Peyer's patch (tissue), 4 donors: ENCODE measurements around the gene CHST12. TPM values are rescaled to one million over a fixed set of nuclear protein-coding genes. Genes with fewer than 3 reads are reported as not detected.
"Not testable (repeated sequence)": the region's sequence is repeated elsewhere in the genome, so short reads cannot be mapped to it uniquely, and the experiment has no call there.

Experiments used
- DNase-seq, 3 donors: peaks; one replicate each; pipeline ENCODE4 v3.0.0-alpha.2; 2017 to 2019
- H3K27ac ChIP-seq, 4 donors: fragments of 200-600 bp; sonication (generic); one replicate each; pipeline ENCODE4 v1.5.1; 2016 to 2019
- H3K27me3 ChIP-seq, 2 donors: fragments of 200-600 bp; sonication (generic); one replicate each; pipeline ENCODE4 v1.5.1; 2019
- H3K36me3 ChIP-seq, 3 donors: fragments of 200-600 bp; sonication (generic); one replicate each; pipeline ENCODE4 v1.5.1; 2016 to 2019
- H3K4me1 ChIP-seq, 4 donors: fragments of 200-600 bp; sonication (generic); one replicate each; pipeline ENCODE4 v1.5.1; 2016 to 2019
- H3K4me3 ChIP-seq, 4 donors: fragments of 200-600 bp; sonication (generic); 1 replicate in 3 of 4; 2 replicates in 1 of 4; pipeline ENCODE4 v1.5.1; 2016 to 2019; ENCODE audit warnings: mild to moderate bottlenecking in 1 of 4
- H3K9me3 ChIP-seq, 4 donors: fragments of 200-600 bp; sonication (generic); one replicate each; pipeline ENCODE4 v1.5.1; 2016 to 2019; ENCODE audit warnings: mild to moderate bottlenecking in 1 of 4
- CTCF ChIP-seq, 6 experiments: fragments of 450-650 bp in 4 of 6; fragments of 200-600 bp in 2 of 6; sonication (generic) in 1 of 6; IDR thresholded peaks; one replicate each; pipeline ENCODE4 v1.5.1; 2017 to 2019; ENCODE audit warnings: antibody characterized with exemption in 6 of 6, mild to moderate bottlenecking in 3 of 6, moderate library complexity in 1 of 6
- POLR2A ChIP-seq, 2 donors: fragments of 450-650 bp; IDR thresholded peaks; one replicate each; pipeline ENCODE4 v1.5.1; 2017; ENCODE audit warnings: antibody characterized with exemption in 2 of 2, mild to moderate bottlenecking in 2 of 2, moderate library complexity in 2 of 2
- total RNA-seq, 4 donors: library from RNA; depleted of rRNA; stranded (reverse); fragments of >200 nt; gene quantifications; one replicate each; pipeline ENCODE4 v1.1.0, GENCODE V29; 2016

The CHST12 gene
- total RNA-seq, 4 donors from 2014 or later: 6.0 to 17.3 (median 13.1) TPM

- Histone ChIP-seq H3K9me3 (no peaks in the 10 kb centered on the region), H3K4me3 (no peak overlapping the region), H3K27me3 (no peaks in the 10 kb centered on the region), H3K27ac (no peak overlapping the region), H3K4me1 (no peaks in the 10 kb centered on the region), H3K36me3 (peaks cover 0 to 91% (median 3%) of the 10 kb centered on the region in 3 donors)
- no peak for DNase-seq
- no peak for TF ChIP-seq POLR2A (IDR thresholded peaks at IDR 0.05)
- TF ChIP-seq CTCF (IDR thresholded peaks at IDR 0.05): no peak
Observed at GRCh38 chr7:2374401-2374800, 29.0 kb upstream of the CHST12 start.

- H3K9me3 ChIP-seq: no peaks in the 10 kb centered on the region
- H3K36me3 ChIP-seq: peaks cover 0 to 91% (median 3%) of the 10 kb centered on the region in 3 donors
- no peaks in the 10 kb centered on the region for H3K4me1 ChIP-seq
- no peak overlapping the region for H3K27ac ChIP-seq
- H3K4me3 ChIP-seq: no peak overlapping the region
- H3K27me3 ChIP-seq: no peaks in the 10 kb centered on the region
- no peak for DNase-seq
- no peak for TF ChIP-seq CTCF (IDR thresholded peaks at IDR 0.05)
Observed at GRCh38 chr7:2374830-2375728, 28.3 kb upstream of the CHST12 start.

- TF ChIP-seq POLR2A (IDR thresholded peaks at IDR 0.05): no peak
- H3K27ac ChIP-seq: no peak overlapping the region
- peaks cover 0 to 91% (median 3%) of the 10 kb centered on the region in 3 donors for H3K36me3 ChIP-seq
- no peaks in the 10 kb centered on the region for H3K4me1 ChIP-seq
- H3K4me3 ChIP-seq: no peak overlapping the region
- H3K27me3 ChIP-seq: no peaks in the 10 kb centered on the region
- H3K9me3 ChIP-seq: no peaks in the 10 kb centered on the region
- no peak for DNase-seq
Observed at GRCh38 chr7:2376351-2377154, 26.9 kb upstream of the CHST12 start.

GRCh38 chr7:2377492-2377891 lies 25.9 kb upstream of the CHST12 start:
- not testable (repeated sequence) for H3K4me1 ChIP-seq, DNase-seq, H3K9me3 ChIP-seq, H3K27ac ChIP-seq, H3K27me3 ChIP-seq, H3K4me3 ChIP-seq
- H3K36me3 ChIP-seq: peaks cover 0 to 87% (median 3%) of the 10 kb centered on the region in 3 donors

- H3K36me3 ChIP-seq: peaks cover 0 to 83% (median 3%) of the 10 kb centered on the region in 3 donors
- H3K4me1 ChIP-seq: not testable (repeated sequence)
Observed at GRCh38 chr7:2378125-2378524, 25.3 kb upstream of the CHST12 start.

GRCh38 chr7:2379161-2379560 lies 24.2 kb upstream of the CHST12 start:
- no peaks in the 10 kb centered on the region for H3K27me3 ChIP-seq
- peaks cover 0 to 75% (median 3%) of the 10 kb centered on the region in 3 donors for H3K36me3 ChIP-seq
- no peak for TF ChIP-seq POLR2A (IDR thresholded peaks at IDR 0.05)
- no peak for TF ChIP-seq CTCF (IDR thresholded peaks at IDR 0.05)
- H3K9me3 ChIP-seq: no peaks in the 10 kb centered on the region
- H3K4me1 ChIP-seq: no peaks in the 10 kb centered on the region
- DNase-seq: no peak
- no peak overlapping the region for H3K4me3 ChIP-seq
- H3K27ac ChIP-seq: no peak overlapping the region

More at GRCh38 chr7:2378125-2378524, 25.3 kb upstream of the CHST12 start:
- not testable (repeated sequence) for H3K27me3 ChIP-seq, H3K9me3 ChIP-seq, DNase-seq, H3K4me3 ChIP-seq, H3K27ac ChIP-seq
